ENCODE measurements around the gene P4HB. TPM values are rescaled to one million over a fixed set of nuclear protein-coding genes. Genes with fewer than 3 reads are reported as not detected.

The P4HB gene
- polyA plus RNA-seq, 1 donor = 737 TPM

DNA sequence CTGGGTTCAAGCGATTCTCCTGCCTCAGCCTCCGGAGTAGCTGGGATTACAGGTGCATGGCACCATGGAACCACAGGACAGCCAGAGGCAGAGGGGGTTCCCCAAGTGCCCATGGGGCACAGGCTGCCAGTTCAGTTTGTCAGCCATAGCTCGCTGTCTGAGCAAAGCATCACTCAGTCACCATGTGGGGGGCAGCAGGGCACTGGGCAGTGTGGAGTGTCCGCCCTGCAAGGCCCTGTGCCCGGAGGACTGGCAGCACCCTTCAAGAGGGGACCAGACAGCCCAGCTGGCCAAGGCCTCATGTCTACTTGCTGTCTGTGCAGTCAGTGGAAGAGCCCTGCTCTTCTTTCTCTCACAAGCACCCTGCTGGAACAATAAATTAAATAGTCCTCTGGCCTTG, 24.6 kb upstream of the P4HB start:
- Histone ChIP-seq H3K27me3 (ENCODE audit: control insufficient read depth, insufficient read depth, low read length) (no peaks in the 10 kb centered on the region), H3K9me3 (ENCODE audit: control insufficient read depth, low read depth, low read length) (no peaks in the 10 kb centered on the region), H3K36me3 (ENCODE audit: control insufficient read depth, insufficient read depth, low read length) (peaks cover 65% of the 10 kb centered on the region), H3K27ac (ENCODE audit: low read length) (no peak overlapping the region), H3K4me1 (ENCODE audit: control insufficient read depth, insufficient read depth, low read length) (peaks cover 5% of the 10 kb centered on the region), H3K4me3 (ENCODE audit: low read length) (no peak overlapping the region)
- WGBS (ENCODE audit: insufficient coverage, low lambda C conversion rate) = no CpG with 5 or more reads among the region's 5 CpGs
- no peak for DNase-seq

DNA sequence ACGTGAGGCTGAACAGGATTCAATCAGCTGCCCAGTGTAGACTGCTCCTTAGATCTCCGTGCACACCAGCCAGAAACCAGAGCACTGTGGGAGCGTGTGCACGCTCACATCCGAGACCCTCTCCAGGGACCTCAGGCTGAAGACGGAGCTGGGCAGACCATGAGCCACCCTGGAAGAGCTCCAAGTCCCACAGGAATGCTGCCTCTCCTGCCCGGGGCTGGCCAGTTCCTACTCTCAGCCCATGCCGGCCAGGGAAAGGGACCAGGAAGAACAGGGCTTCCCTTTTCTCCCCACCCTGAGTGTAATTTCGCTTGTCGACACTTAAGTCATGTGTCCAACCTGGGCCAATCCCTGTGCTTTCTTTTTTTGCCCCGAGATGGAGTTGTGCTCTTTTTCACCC, 24.2 kb upstream of the P4HB start:
- H3K36me3 ChIP-seq (ENCODE audit: control insufficient read depth, insufficient read depth, low read length) = peaks cover 65% of the 10 kb centered on the region
- H3K27ac ChIP-seq (ENCODE audit: low read length) = no peak overlapping the region
- H3K4me3 ChIP-seq (ENCODE audit: low read length) = no peak overlapping the region
- WGBS (ENCODE audit: insufficient coverage, low lambda C conversion rate) = no CpG with 5 or more reads among the region's 11 CpGs
- no peak for DNase-seq
- no peaks in the 10 kb centered on the region for H3K27me3 ChIP-seq (ENCODE audit: control insufficient read depth, insufficient read depth, low read length)
- peaks cover under 1% of the 10 kb centered on the region for H3K4me1 ChIP-seq (ENCODE audit: control insufficient read depth, insufficient read depth, low read length)
- H3K9me3 ChIP-seq (ENCODE audit: control insufficient read depth, low read depth, low read length) = no peaks in the 10 kb centered on the region

GRCh38 chr17:81879121-81879520, 18.8 kb upstream of the P4HB start:
- Histone ChIP-seq H3K27me3 (ENCODE audit: control insufficient read depth, insufficient read depth, low read length) (no peaks in the 10 kb centered on the region), H3K27ac (ENCODE audit: low read length) (no peak overlapping the region), H3K4me3 (ENCODE audit: low read length) (no peak overlapping the region), H3K4me1 (ENCODE audit: control insufficient read depth, insufficient read depth, low read length) (no peaks in the 10 kb centered on the region), H3K9me3 (ENCODE audit: control insufficient read depth, low read depth, low read length) (no peaks in the 10 kb centered on the region), H3K36me3 (ENCODE audit: control insufficient read depth, insufficient read depth, low read length) (peaks cover 24% of the 10 kb centered on the region)
- no CpG with 5 or more reads among the region's 5 CpGs for WGBS (ENCODE audit: insufficient coverage, low lambda C conversion rate)
- DNase-seq = no peak

DNA sequence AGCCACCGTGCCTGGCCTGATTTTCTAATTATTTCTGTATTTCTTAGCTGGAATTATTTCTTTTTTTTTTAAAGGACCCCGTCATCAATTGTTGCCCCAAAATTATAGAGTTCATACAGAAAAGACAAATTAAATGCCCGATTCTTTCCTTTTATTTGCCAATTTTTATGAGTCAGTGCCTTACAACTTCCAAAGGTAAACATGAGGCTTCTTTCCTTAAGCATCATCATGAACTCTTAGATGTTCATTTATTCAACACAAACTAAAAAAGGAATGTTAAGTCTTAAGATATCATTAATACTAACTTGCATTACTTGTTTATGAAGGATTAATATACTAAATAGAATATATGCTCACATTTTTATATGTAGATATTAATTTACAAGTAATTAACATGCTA, 18.0 kb upstream of the P4HB start:
- DNase-seq = no peak
- WGBS (ENCODE audit: insufficient coverage, low lambda C conversion rate) = 100% methylated on average over 1 of the region's 3 CpGs
- no peaks in the 10 kb centered on the region for H3K4me1 ChIP-seq (ENCODE audit: control insufficient read depth, insufficient read depth, low read length)
- no peak overlapping the region for H3K27ac ChIP-seq (ENCODE audit: low read length)
- no peaks in the 10 kb centered on the region for H3K27me3 ChIP-seq (ENCODE audit: control insufficient read depth, insufficient read depth, low read length)
- H3K9me3 ChIP-seq (ENCODE audit: control insufficient read depth, low read depth, low read length) = no peaks in the 10 kb centered on the region
- peaks cover 24% of the 10 kb centered on the region for H3K36me3 ChIP-seq (ENCODE audit: control insufficient read depth, insufficient read depth, low read length)
- H3K4me3 ChIP-seq (ENCODE audit: low read length) = no peak overlapping the region

- H3K4me1 ChIP-seq (ENCODE audit: control insufficient read depth, insufficient read depth, low read length) = no peaks in the 10 kb centered on the region
- no CpG with 5 or more reads among the region's 5 CpGs for WGBS (ENCODE audit: insufficient coverage, low lambda C conversion rate)
- DNase-seq = no peak
- H3K9me3 ChIP-seq (ENCODE audit: control insufficient read depth, low read depth, low read length) = no peaks in the 10 kb centered on the region
- H3K27me3 ChIP-seq (ENCODE audit: control insufficient read depth, insufficient read depth, low read length) = no peaks in the 10 kb centered on the region
- H3K4me3 ChIP-seq (ENCODE audit: low read length) = no peak overlapping the region
- no peak overlapping the region for H3K27ac ChIP-seq (ENCODE audit: low read length)
- peaks cover 24% of the 10 kb centered on the region for H3K36me3 ChIP-seq (ENCODE audit: control insufficient read depth, insufficient read depth, low read length)
These were observed 17.2 kb upstream of the P4HB start for GRCh38 chr17:81877569-81877968.

- WGBS (ENCODE audit: insufficient coverage, low lambda C conversion rate) = no CpG with 5 or more reads among the region's 86 CpGs
These were observed 11.3 kb upstream of the P4HB start for GRCh38 chr17:81871387-81872230.

GRCh38 chr17:81870981-81871386, 10.6 kb upstream of the P4HB start, which contains the start of gene ARHGDIA:
TSS of gene ARHGDIA (minus strand) at chr17:81871337. CDS start at chr17:81869930, 1,407 bp downstream.
- H3K27ac ChIP-seq (ENCODE audit: low read length) = peak within 1 kb of the TSS; percentile 97
- no peaks in the 10 kb centered on the region for H3K27me3 ChIP-seq (ENCODE audit: control insufficient read depth, insufficient read depth, low read length)
- H3K9me3 ChIP-seq (ENCODE audit: control insufficient read depth, low read depth, low read length) = peaks cover 13% of the 10 kb centered on the region
- peak within 1 kb of the TSS; percentile 99 for H3K4me3 ChIP-seq (ENCODE audit: low read length)
- peaks cover 33% of the 10 kb centered on the region for H3K36me3 ChIP-seq (ENCODE audit: control insufficient read depth, insufficient read depth, low read length)
- no peak for DNase-seq
- WGBS (ENCODE audit: insufficient coverage, low lambda C conversion rate) = no CpG with 5 or more reads among the region's 64 CpGs
- H3K4me1 ChIP-seq (ENCODE audit: control insufficient read depth, insufficient read depth, low read length) = peaks cover 47% of the 10 kb centered on the region

More at GRCh38 chr17:81871387-81872230, 11.3 kb upstream of the P4HB start:
- peaks cover 31% of the 10 kb centered on the region for H3K36me3 ChIP-seq (ENCODE audit: control insufficient read depth, insufficient read depth, low read length)
- H3K9me3 ChIP-seq (ENCODE audit: control insufficient read depth, low read depth, low read length) = peaks cover 13% of the 10 kb centered on the region
- no peaks in the 10 kb centered on the region for H3K27me3 ChIP-seq (ENCODE audit: control insufficient read depth, insufficient read depth, low read length)
- H3K4me3 ChIP-seq (ENCODE audit: low read length) = peak overlapping the region; percentile 99
- peak overlapping the region; percentile 97 for H3K27ac ChIP-seq (ENCODE audit: low read length)
- DNase-seq = peak; percentile 90
- H3K4me1 ChIP-seq (ENCODE audit: control insufficient read depth, insufficient read depth, low read length) = peaks cover 41% of the 10 kb centered on the region

DNA sequence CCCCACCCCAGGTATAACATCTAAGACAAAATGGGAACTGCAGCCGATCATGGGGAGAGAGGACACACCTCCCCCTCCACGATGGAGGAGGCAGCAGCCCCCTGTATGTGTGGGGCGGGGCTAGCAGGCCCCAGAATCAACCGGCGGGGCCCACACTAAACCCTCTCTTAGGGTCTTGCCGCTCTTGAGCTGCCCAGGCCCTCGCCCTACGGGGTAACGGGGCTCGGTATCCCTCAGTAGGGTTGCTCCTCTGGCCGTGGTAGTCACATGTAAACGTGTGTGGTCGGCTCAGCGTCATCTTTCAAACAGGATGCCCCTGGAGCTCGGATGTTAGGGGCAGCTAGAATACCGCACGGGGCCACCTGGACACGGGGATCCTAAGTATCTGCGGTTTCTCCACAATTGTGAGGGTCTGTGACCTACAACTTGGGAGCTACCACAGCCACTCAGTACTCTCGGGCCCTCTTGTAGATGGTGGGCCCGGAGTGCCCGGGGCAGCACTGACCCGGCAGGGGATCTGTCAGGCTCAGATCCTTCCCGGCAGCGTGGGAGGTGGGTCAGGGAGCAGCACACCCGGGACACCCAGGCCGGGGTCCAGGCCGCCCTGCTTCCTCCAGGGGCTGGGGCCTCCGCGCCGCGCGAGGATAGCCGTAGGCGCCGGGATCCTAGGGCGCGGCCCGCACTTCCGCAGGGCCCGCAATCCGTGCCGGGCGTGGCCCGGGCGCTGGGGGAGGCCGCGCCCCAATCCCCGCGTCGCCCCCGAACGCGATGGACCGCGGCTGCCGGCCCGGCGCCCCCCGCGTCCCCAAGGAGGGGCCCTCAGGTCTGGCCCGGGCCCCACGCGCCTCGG, 10.0 kb upstream of the P4HB start:
- H3K36me3 ChIP-seq (ENCODE audit: control insufficient read depth, insufficient read depth, low read length) = peaks cover 38% of the 10 kb centered on the region

DNA sequence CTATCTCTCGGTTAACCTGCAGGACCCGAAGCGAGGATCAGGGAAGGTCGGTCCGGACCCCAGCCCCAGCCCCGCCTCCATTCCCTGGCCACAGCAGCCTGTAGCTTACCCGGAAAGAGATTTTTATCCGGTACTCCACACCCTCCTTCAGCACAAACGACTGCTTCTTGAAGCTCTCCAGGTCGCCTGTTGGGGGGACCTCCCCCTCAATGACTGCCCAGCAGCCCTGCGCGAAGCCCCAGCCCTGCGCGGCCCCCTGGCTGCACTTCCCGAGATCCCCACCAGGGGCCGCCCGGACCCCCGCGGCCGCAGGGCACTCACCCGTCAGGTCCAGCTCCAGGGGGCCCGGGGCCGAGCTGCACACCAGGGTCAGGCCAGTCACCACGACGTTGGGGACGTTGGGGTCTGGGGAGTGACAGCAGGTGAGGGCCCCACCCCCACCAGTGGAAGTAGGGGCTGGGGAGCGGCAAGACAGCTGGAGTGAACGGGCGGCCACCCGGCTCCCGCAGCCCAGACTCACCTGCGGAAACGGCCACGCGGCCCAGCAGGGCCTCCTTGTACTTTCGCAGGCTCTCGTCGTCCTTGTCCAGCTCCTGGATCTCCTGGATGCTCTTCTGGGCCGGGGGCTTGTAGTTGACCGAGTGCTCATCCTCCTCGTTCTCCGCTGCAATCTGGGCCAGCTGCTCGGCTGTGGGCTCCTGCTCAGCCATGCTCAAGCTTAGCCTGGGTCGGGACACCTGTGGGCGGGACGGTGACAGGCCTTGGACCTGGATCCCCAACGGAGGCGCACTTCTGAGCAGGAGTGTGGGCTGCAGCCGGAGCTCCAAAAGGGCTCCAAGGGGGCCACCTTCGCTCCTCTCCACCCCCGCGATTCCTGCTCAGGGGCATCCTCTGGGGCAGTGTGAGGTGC, 9.1 kb upstream of the P4HB start:
- Histone ChIP-seq H3K27me3 (ENCODE audit: control insufficient read depth, insufficient read depth, low read length) (no peaks in the 10 kb centered on the region), H3K36me3 (ENCODE audit: control insufficient read depth, insufficient read depth, low read length) (peaks cover 42% of the 10 kb centered on the region), H3K9me3 (ENCODE audit: control insufficient read depth, low read depth, low read length) (peaks cover 13% of the 10 kb centered on the region), H3K4me3 (ENCODE audit: low read length) (peak overlapping the region; percentile 85), H3K27ac (ENCODE audit: low read length) (peak overlapping the region; percentile 89), H3K4me1 (ENCODE audit: control insufficient read depth, insufficient read depth, low read length) (peaks cover 59% of the 10 kb centered on the region)
- WGBS (ENCODE audit: insufficient coverage, low lambda C conversion rate) = no CpG with 5 or more reads among the region's 52 CpGs
- DNase-seq = peak in 1 of 2 donors; percentile 48

More for the DNA sequence above, 10.0 kb upstream of the P4HB start:
- Histone ChIP-seq H3K9me3 (ENCODE audit: control insufficient read depth, low read depth, low read length) (peaks cover 13% of the 10 kb centered on the region), H3K4me3 (ENCODE audit: low read length) (peak overlapping the region; percentile 85), H3K27ac (ENCODE audit: low read length) (peak overlapping the region; percentile 89), H3K4me1 (ENCODE audit: control insufficient read depth, insufficient read depth, low read length) (peaks cover 53% of the 10 kb centered on the region), H3K27me3 (ENCODE audit: control insufficient read depth, insufficient read depth, low read length) (no peaks in the 10 kb centered on the region)
- DNase-seq = peak in 1 of 2 donors; percentile 72
- no CpG with 5 or more reads among the region's 65 CpGs for WGBS (ENCODE audit: insufficient coverage, low lambda C conversion rate)
